ENCODE data around the gene MYO9B.

Gene MYO9B

GRCh38 chr19:17237747-17238706, 162.4 kb downstream of the MYO9B start:
- Histone ChIP-seq H3K4me3 (no peak overlapping the region), H3K27ac (no peak overlapping the region)
- TF ChIP-seq CTCF (IDR thresholded peaks at IDR 0.05), result no peak
- no peak for DNase-seq (ENCODE audit: low spot score)

DNA sequence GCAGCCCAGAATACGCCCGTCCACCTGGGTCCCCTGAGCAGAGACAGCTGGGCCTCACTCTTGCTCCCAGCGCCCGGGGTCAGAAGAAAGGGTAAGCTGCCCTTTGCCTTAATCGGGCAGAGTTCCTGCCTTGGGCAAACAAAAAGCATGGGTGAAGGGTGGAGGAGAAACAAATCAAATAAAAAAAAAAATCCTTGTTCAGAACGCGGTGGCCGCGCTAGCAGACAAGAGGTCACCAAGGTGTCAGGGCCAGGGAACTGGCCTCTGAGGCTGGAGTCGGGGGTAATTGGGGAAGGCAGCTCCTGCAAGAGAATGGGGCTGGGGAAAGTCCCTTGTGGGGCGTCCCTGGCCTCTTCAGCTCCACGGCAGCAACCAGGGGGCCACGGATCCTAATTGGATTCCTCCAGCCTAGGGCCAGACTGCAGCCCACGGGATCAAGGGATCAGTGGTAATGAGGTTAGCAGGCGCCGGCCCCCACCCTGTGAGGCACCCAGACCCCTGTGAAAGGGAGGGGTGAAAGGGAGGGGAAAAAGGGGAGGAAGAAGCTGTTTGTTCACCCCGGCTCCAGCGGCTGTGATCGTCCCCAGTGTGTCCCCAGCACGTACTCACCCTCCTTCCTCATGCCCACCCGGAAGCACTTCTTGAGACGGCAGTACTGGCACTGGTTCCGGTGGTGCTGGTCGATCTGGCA, 164.6 kb downstream of the MYO9B start:
- H3K4me3 ChIP-seq, result no peak overlapping the region
- H3K27ac ChIP-seq, result no peak overlapping the region
- no peak for TF ChIP-seq CTCF (IDR thresholded peaks at IDR 0.05)
- DNase-seq (ENCODE audit: low spot score), result no peak

- no peak for TF ChIP-seq CTCF (IDR thresholded peaks at IDR 0.05)
- DNase-seq (ENCODE audit: low spot score), result no peak
- Histone ChIP-seq H3K4me3 (no peak overlapping the region), H3K27ac (peak overlapping the region in 1 of 2 donors; percentile 80)
These were observed 165.3 kb downstream of the MYO9B start for GRCh38 chr19:17240826-17241399.

DNA sequence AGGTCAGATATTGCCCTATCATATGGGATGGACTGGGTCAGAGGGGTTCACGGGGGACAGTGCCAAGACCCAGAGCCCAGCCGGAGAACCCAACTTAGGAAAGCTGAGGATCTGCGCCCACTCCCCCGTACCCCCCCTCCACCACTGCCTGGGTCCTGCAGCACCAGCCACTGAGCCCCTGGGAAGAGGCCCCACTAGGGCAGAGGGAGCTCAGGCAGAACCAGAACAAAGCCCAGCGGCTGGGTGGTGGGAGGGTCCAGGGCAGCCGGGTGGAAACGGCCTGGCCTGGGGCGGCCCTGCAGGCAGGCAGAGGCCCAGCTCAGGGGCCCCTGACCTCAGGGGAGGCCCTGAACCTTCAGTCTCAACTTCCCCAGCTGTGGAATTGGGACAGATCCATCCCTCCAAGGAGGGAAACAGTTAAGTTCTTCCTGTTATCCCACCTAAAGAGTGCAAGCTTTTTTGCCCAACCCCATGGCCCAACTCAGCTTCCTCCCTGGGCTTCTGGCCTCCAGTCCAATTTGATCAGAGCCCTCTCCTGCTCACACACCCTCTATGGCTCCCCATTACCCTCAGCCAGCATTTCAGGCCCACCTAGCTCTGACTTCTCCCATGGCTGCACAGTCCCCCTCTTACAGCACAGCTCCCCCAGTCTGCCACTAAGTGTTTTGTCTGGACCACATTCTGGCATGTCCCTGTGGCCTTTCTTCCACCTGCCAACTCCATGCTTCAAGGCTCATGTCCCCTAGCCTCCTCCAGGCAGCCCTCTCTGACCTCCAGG, 167.0 kb downstream of the MYO9B start:
- DNase-seq (ENCODE audit: low spot score), result no peak
- H3K4me3 ChIP-seq, result peak overlapping the region; percentile 6
- TF ChIP-seq CTCF (IDR thresholded peaks at IDR 0.05), result no peak
- peak overlapping the region; percentile 61 to 91 for H3K27ac ChIP-seq

GRCh38 chr19:17243211-17243829, 167.7 kb downstream of the MYO9B start:
- DNase-seq (ENCODE audit: low spot score), result no peak
- Histone ChIP-seq H3K4me3 (peak overlapping the region; percentile 98), H3K27ac (peak overlapping the region; percentile 61 to 91)
- TF ChIP-seq CTCF (IDR thresholded peaks at IDR 0.05), result no peak

Measured in coronary artery (tissue), 2 donors.